GM18508 (cell line): ENCODE results near the gene CAPN2.
"Not testable (repeated sequence)": the region's sequence is repeated elsewhere in the genome, so short reads cannot be mapped to it uniquely, and the experiment has no call there.

ENCODE experiments used
- ATAC-seq: cut with Tn5 transposase; IDR thresholded peaks from one replicate; pipeline ENCODE4 v1.9.1; 2021; ENCODE audit warnings: moderate number of reproducible peaks; ENCODE audit not compliant: insufficient read depth, unreplicated experiment

Gene CAPN2

GRCh38 chr1:223776826-223777454 lies 64.6 kb downstream of the CAPN2 start:
- no peak for ATAC-seq

GRCh38 chr1:223780318-223780717 lies 68.0 kb downstream of the CAPN2 start:
- ATAC-seq = no peak

- no peak for ATAC-seq
Observed at GRCh38 chr1:223780949-223781348, 68.6 kb downstream of the CAPN2 start.

- no peak for ATAC-seq
Observed at GRCh38 chr1:223783676-223784075, 71.3 kb downstream of the CAPN2 start.

GRCh38 chr1:223784541-223784940 lies 72.2 kb downstream of the CAPN2 start:
- ATAC-seq = no peak

- ATAC-seq = no peak
Observed at GRCh38 chr1:223785808-223786207, 73.5 kb downstream of the CAPN2 start.

GRCh38 chr1:223788746-223789415 lies 76.5 kb downstream of the CAPN2 start:
- ATAC-seq = no peak

GRCh38 chr1:223792046-223792445 lies 79.7 kb downstream of the CAPN2 start:
- no peak for ATAC-seq

- no peak for ATAC-seq
Observed at GRCh38 chr1:223793716-223794115, 81.4 kb downstream of the CAPN2 start.

GRCh38 chr1:223794136-223794880 lies 82.0 kb downstream of the CAPN2 start:
- no peak for ATAC-seq

- ATAC-seq = no peak
Observed at GRCh38 chr1:223796210-223796609, 83.9 kb downstream of the CAPN2 start.

- ATAC-seq = no peak
Observed at GRCh38 chr1:223802032-223802431, 89.7 kb downstream of the CAPN2 start.

GRCh38 chr1:223802602-223803001 lies 90.3 kb downstream of the CAPN2 start:
- no peak for ATAC-seq

GRCh38 chr1:223803211-223803610 lies 90.9 kb downstream of the CAPN2 start:
- no peak for ATAC-seq

GRCh38 chr1:223809905-223810304 lies 97.6 kb downstream of the CAPN2 start:
- ATAC-seq = not testable (repeated sequence)

- no peak for ATAC-seq
Observed at GRCh38 chr1:223810586-223810985, 98.2 kb downstream of the CAPN2 start.

- no peak for ATAC-seq
Observed at GRCh38 chr1:223811634-223812101, 99.3 kb downstream of the CAPN2 start.

GRCh38 chr1:223813645-223814044 lies 101.3 kb downstream of the CAPN2 start:
- no peak for ATAC-seq

- no peak for ATAC-seq
Observed at GRCh38 chr1:223815020-223815853, 102.9 kb downstream of the CAPN2 start.

- ATAC-seq = no peak
Observed at GRCh38 chr1:223815865-223816264, 103.5 kb downstream of the CAPN2 start.
